GM23338 (cell line): ENCODE results near the gene GNG10. TPM values are rescaled to one million over a fixed set of nuclear protein-coding genes. Genes with fewer than 3 reads are reported as not detected.

Experiments
- ATAC-seq: fragments of 200-7000 bp; cut with Tn5 transposase; 3 replicates; pipeline ENCODE4 v1.9.1; 2020
- DNase-seq: peaks from one replicate; pipeline ENCODE4 v3.0.0-alpha.2; 2015; ENCODE audit warnings: low spot score
- H2AFZ ChIP-seq: fragments of 200-600 bp; sonication (generic); 2 replicates; pipeline ENCODE4 v1.8.0; 2016; ENCODE audit warnings: antibody characterized with exemption, mild to moderate bottlenecking, moderate library complexity
- H3F3A ChIP-seq: fragments of 200-600 bp; sonication (generic); replicated peaks from 2 replicates; pipeline ENCODE4 v1.8.0; 2017; ENCODE audit warnings: antibody characterized with exemption, mixed run types, low read depth
- H3K27ac ChIP-seq: fragments of 200-600 bp; sonication (generic); 2 replicates; pipeline ENCODE4 v1.6.1; 2016; ENCODE audit warnings: low read depth
- H3K27me3 ChIP-seq: fragments of 200-600 bp; sonication (generic); 2 replicates; pipeline ENCODE4 v1.8.0; 2016; ENCODE audit warnings: mild to moderate bottlenecking, mixed run types, moderate library complexity; ENCODE audit not compliant: insufficient read depth
- H3K36me3 ChIP-seq: fragments of 200-600 bp; sonication (generic); 2 replicates; pipeline ENCODE4 v1.8.0; 2016; ENCODE audit warnings: mild to moderate bottlenecking; ENCODE audit not compliant: insufficient read depth
- H3K4me1 ChIP-seq: fragments of 200-600 bp; sonication (generic); 2 replicates; pipeline ENCODE4 v1.8.0; 2016; ENCODE audit warnings: mild to moderate bottlenecking, moderate library complexity; ENCODE audit not compliant: insufficient read depth
- H3K4me2 ChIP-seq: fragments of 200-600 bp; sonication (generic); 2 replicates; pipeline ENCODE4 v1.7.1; 2017; ENCODE audit warnings: mixed run types
- H3K4me3 ChIP-seq: fragments of 200-600 bp; sonication (generic); 2 replicates; pipeline ENCODE4 v1.6.1; 2016; ENCODE audit warnings: mixed run types
- H3K79me2 ChIP-seq: fragments of 200-600 bp; sonication (generic); replicated peaks from 2 replicates; pipeline ENCODE4 v1.8.0; 2017; ENCODE audit warnings: mild to moderate bottlenecking; ENCODE audit not compliant: insufficient read depth
- H3K9me2 ChIP-seq: fragments of 200-600 bp; sonication (generic); 2 replicates; pipeline ENCODE4 v1.8.0; 2017; ENCODE audit not compliant: insufficient read depth
- H4K20me1 ChIP-seq: fragments of 200-600 bp; sonication (generic); replicated peaks from 2 replicates; pipeline ENCODE4 v1.8.0; 2017; ENCODE audit warnings: mild to moderate bottlenecking; ENCODE audit not compliant: insufficient read depth
- H3K27ac Mint-ChIP-seq: 2 replicates; pipeline ENCODE4 v1.8.0; 2020; ENCODE audit warnings: inconsistent platforms, mild to moderate bottlenecking, moderate library complexity, mixed read lengths
- H3K27me3 Mint-ChIP-seq: 3 replicates; pipeline ENCODE4 v1.8.0; 2022; ENCODE audit warnings: low read depth, mild to moderate bottlenecking, moderate library complexity, mixed read lengths, inconsistent platforms; ENCODE audit not compliant: insufficient read depth, poor library complexity
- H3K36me3 Mint-ChIP-seq: 3 replicates; pipeline ENCODE4 v1.8.0; 2021; ENCODE audit warnings: low read depth, mild to moderate bottlenecking, inconsistent platforms, moderate library complexity, mixed read lengths
- H3K4me1 Mint-ChIP-seq: 3 replicates; pipeline ENCODE4 v1.8.0; 2020; ENCODE audit warnings: mild to moderate bottlenecking, inconsistent platforms, mixed read lengths
- H3K4me3 Mint-ChIP-seq: 3 replicates; pipeline ENCODE4 v1.8.0; 2021; ENCODE audit warnings: moderate library complexity, mild to moderate bottlenecking, inconsistent platforms, mixed read lengths
- H3K9me3 Mint-ChIP-seq: 3 replicates; pipeline ENCODE4 v1.8.0; 2020; ENCODE audit warnings: moderate library complexity, mild to moderate bottlenecking, inconsistent platforms, mixed read lengths
- CREB1 ChIP-seq: fragments of 250-450 bp; sonication (Bioruptor Pico); IDR thresholded peaks from 2 replicates; pipeline ENCODE4 v1.5.0; 2020; ENCODE audit warnings: low read depth, mild to moderate bottlenecking, moderate library complexity
- EZH2 ChIP-seq: fragments of 200-600 bp; sonication (generic); IDR thresholded peaks from one replicate; pipeline ENCODE4 v1.8.0; 2017; ENCODE audit warnings: antibody characterized with exemption, mild to moderate bottlenecking, low read depth; ENCODE audit not compliant: unreplicated experiment
- EZH2phosphoT487 ChIP-seq: fragments of 200-600 bp; sonication (generic); IDR thresholded peaks from one replicate; pipeline ENCODE4 v1.8.1; 2018; ENCODE audit warnings: antibody characterized with exemption; ENCODE audit not compliant: unreplicated experiment
- JUNB ChIP-seq: IDR thresholded peaks from one replicate; pipeline ENCODE4 v1.6.1; 2016; ENCODE audit warnings: antibody characterized with exemption; ENCODE audit not compliant: unreplicated experiment
- NANOG ChIP-seq: IDR thresholded peaks from 2 replicates; pipeline ENCODE4 v1.6.1; 2016; ENCODE audit warnings: antibody characterized with exemption, borderline replicate concordance
- POLR2AphosphoS5 ChIP-seq: IDR thresholded peaks from 2 replicates; pipeline ENCODE4 v1.6.1; 2016; ENCODE audit warnings: antibody characterized with exemption, low read depth
- REST ChIP-seq: IDR thresholded peaks from one replicate; pipeline ENCODE4 v1.6.1; 2018; ENCODE audit warnings: antibody characterized with exemption; ENCODE audit not compliant: unreplicated experiment
- ZNF114 ChIP-seq: fragments of 250-450 bp; sonication (Bioruptor Pico); IDR thresholded peaks from 2 replicates; pipeline ENCODE4 v1.5.0; 2020; ENCODE audit warnings: mild to moderate bottlenecking, moderate library complexity
- ZNF331 ChIP-seq: fragments of 250-450 bp; sonication (Bioruptor Pico); IDR thresholded peaks from 2 replicates; pipeline ENCODE4 v1.5.0; 2020; ENCODE audit warnings: low read depth, mild to moderate bottlenecking, moderate library complexity
- polyA plus RNA-seq: library from polyadenylated mRNA; unstranded; fragments of >200 nt; fragmentation: Nextera tagmentation; extraction: Ambion mirVana; gene quantifications from 2 replicates; pipeline ENCODE4 v1.2.1, GENCODE V29; 2016
- total RNA-seq: library from RNA; depleted of rRNA; stranded (reverse); fragments of >200 nt; shearing (Covaris generic); gene quantifications from 2 replicates; pipeline ENCODE4 v1.2.3, GENCODE V29; 2014
- TF ChIP-seq, protein P1 (sequence below): fragments of 250-450 bp; sonication (Bioruptor Pico); IDR thresholded peaks from 2 replicates; pipeline ENCODE4 v1.5.0; 2020; ENCODE audit warnings: mild to moderate bottlenecking, moderate library complexity
- TF ChIP-seq, protein P2 (sequence below), 2 experiments: fragments of 200-600 bp in 1 of 2; sonication (generic) in 1 of 2; conservative IDR thresholded peaks; 2 replicates each; pipeline versions ENCODE4 v1.5.1 to v1.6.1; 2016 to 2017; ENCODE audit warnings: antibody characterized with exemption in 2 of 2, low read depth in 2 of 2, mild to moderate bottlenecking in 2 of 2, moderate library complexity in 1 of 2
- TF ChIP-seq, protein P3 (sequence below): IDR thresholded peaks from 2 replicates; pipeline ENCODE4 v1.6.1; 2016; ENCODE audit warnings: antibody characterized with exemption

The GNG10 gene
- total and polyA plus RNA-seq, 2 experiments from 2014 or later: 49.9 to 61.2 TPM

- Mint-ChIP-seq H3K4me1 (no peaks in the 10 kb centered on the region), H3K27me3 (no peaks in the 10 kb centered on the region), H3K4me3 (no peak overlapping the region), H3K9me3 (no peaks in the 10 kb centered on the region; the same call in 2 of the 3 replicates), H3K27ac (no peak overlapping the region), H3K36me3 (peaks cover 35% of the 10 kb centered on the region; the same call in 2 of the 3 replicates)
- Histone ChIP-seq H3F3A (no peaks in the 10 kb centered on the region), H3K4me1 (no peaks in the 10 kb centered on the region), H3K36me3 (peaks cover 4% of the 10 kb centered on the region; the same call in 1 of the 2 replicates), H3K4me2 (no peak overlapping the region), H2AFZ (no peak overlapping the region), H3K27me3 (no peaks in the 10 kb centered on the region), H3K9me2 (no peaks in the 10 kb centered on the region), H3K4me3 (no peak overlapping the region), H4K20me1 (no peaks in the 10 kb centered on the region), H3K27ac (no peak overlapping the region), H3K79me2 (0 out of 2 replicates have a peak, but pooled peaks cover 10% of the 10 kb centered on the region)
- ATAC-seq: no peak
- TF ChIP-seq ZNF114 (CRISPR knock-in tag) (no peak), JUNB (no peak), EZH2phosphoT487 (no peak), NANOG (no peak), CREB1 (CRISPR knock-in tag) (no peak), REST (no peak), EZH2 (no peak), ZNF331 (no peak), POLR2AphosphoS5 (no peak)
- TF ChIP-seq, protein P1, sequence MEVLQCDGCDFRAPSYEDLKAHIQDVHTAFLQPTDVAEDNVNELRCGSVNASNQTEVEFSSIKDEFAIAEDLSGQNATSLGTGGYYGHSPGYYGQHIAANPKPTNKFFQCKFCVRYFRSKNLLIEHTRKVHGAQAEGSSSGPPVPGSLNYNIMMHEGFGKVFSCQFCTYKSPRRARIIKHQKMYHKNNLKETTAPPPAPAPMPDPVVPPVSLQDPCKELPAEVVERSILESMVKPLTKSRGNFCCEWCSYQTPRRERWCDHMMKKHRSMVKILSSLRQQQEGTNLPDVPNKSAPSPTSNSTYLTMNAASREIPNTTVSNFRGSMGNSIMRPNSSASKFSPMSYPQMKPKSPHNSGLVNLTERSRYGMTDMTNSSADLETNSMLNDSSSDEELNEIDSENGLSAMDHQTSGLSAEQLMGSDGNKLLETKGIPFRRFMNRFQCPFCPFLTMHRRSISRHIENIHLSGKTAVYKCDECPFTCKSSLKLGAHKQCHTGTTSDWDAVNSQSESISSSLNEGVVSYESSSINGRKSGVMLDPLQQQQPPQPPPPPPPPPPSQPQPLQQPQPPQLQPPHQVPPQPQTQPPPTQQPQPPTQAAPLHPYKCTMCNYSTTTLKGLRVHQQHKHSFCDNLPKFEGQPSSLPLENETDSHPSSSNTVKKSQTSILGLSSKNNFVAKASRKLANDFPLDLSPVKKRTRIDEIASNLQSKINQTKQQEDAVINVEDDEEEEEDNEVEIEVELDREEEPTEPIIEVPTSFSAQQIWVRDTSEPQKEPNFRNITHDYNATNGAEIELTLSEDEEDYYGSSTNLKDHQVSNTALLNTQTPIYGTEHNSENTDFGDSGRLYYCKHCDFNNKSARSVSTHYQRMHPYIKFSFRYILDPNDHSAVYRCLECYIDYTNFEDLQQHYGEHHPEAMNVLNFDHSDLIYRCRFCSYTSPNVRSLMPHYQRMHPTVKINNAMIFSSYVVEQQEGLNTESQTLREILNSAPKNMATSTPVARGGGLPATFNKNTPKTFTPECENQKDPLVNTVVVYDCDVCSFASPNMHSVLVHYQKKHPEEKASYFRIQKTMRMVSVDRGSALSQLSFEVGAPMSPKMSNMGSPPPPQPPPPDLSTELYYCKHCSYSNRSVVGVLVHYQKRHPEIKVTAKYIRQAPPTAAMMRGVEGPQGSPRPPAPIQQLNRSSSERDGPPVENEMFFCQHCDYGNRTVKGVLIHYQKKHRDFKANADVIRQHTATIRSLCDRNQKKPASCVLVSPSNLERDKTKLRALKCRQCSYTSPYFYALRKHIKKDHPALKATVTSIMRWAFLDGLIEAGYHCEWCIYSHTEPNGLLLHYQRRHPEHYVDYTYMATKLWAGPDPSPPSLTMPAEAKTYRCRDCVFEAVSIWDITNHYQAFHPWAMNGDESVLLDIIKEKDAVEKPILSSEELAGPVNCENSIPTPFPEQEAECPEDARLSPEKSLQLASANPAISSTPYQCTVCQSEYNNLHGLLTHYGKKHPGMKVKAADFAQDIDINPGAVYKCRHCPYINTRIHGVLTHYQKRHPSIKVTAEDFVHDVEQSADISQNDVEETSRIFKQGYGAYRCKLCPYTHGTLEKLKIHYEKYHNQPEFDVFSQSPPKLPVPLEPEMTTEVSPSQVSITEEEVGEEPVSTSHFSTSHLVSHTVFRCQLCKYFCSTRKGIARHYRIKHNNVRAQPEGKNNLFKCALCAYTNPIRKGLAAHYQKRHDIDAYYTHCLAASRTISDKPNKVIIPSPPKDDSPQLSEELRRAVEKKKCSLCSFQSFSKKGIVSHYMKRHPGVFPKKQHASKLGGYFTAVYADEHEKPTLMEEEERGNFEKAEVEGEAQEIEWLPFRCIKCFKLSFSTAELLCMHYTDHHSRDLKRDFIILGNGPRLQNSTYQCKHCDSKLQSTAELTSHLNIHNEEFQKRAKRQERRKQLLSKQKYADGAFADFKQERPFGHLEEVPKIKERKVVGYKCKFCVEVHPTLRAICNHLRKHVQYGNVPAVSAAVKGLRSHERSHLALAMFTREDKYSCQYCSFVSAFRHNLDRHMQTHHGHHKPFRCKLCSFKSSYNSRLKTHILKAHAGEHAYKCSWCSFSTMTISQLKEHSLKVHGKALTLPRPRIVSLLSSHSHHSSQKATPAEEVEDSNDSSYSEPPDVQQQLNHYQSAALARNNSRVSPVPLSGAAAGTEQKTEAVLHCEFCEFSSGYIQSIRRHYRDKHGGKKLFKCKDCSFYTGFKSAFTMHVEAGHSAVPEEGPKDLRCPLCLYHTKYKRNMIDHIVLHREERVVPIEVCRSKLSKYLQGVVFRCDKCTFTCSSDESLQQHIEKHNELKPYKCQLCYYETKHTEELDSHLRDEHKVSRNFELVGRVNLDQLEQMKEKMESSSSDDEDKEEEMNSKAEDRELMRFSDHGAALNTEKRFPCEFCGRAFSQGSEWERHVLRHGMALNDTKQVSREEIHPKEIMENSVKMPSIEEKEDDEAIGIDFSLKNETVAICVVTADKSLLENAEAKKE: no peak
- TF ChIP-seq, protein P2, sequence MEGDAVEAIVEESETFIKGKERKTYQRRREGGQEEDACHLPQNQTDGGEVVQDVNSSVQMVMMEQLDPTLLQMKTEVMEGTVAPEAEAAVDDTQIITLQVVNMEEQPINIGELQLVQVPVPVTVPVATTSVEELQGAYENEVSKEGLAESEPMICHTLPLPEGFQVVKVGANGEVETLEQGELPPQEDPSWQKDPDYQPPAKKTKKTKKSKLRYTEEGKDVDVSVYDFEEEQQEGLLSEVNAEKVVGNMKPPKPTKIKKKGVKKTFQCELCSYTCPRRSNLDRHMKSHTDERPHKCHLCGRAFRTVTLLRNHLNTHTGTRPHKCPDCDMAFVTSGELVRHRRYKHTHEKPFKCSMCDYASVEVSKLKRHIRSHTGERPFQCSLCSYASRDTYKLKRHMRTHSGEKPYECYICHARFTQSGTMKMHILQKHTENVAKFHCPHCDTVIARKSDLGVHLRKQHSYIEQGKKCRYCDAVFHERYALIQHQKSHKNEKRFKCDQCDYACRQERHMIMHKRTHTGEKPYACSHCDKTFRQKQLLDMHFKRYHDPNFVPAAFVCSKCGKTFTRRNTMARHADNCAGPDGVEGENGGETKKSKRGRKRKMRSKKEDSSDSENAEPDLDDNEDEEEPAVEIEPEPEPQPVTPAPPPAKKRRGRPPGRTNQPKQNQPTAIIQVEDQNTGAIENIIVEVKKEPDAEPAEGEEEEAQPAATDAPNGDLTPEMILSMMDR (conservative IDR thresholded peaks at IDR 0.05; ENCODE audit: low read depth in 2 of 2): no peak
- TF ChIP-seq, protein P3, sequence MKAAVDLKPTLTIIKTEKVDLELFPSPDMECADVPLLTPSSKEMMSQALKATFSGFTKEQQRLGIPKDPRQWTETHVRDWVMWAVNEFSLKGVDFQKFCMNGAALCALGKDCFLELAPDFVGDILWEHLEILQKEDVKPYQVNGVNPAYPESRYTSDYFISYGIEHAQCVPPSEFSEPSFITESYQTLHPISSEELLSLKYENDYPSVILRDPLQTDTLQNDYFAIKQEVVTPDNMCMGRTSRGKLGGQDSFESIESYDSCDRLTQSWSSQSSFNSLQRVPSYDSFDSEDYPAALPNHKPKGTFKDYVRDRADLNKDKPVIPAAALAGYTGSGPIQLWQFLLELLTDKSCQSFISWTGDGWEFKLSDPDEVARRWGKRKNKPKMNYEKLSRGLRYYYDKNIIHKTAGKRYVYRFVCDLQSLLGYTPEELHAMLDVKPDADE: no peak
- no peak for DNase-seq
Measured at GRCh38 chr9:111645806-111646205, 15.6 kb upstream of the GNG10 start.
